ENCODE measurements around the gene ARHGAP12.

The ARHGAP12 gene

GRCh38 chr10:31820096-31820495 lies 108.5 kb downstream of the ARHGAP12 start:
- no peak overlapping the region for H2AFZ ChIP-seq (ENCODE audit: low read length)
- no peaks in the 10 kb centered on the region for H4K20me1 ChIP-seq (ENCODE audit: insufficient read depth, low read length, poor library complexity, severe bottlenecking)
- no peaks in the 10 kb centered on the region for H3K27me3 ChIP-seq (ENCODE audit: insufficient read depth, low read length, poor library complexity, severe bottlenecking)
- no peak overlapping the region for H3K4me2 ChIP-seq (ENCODE audit: low read depth, low read length, poor library complexity, severe bottlenecking)
- H3K9me2 ChIP-seq (replicated peaks; ENCODE audit: low read depth, low read length), result no peaks in the 10 kb centered on the region
- no peak overlapping the region for H3K9ac ChIP-seq (ENCODE audit: low read depth, low read length, poor library complexity, severe bottlenecking)
- no peak overlapping the region for H3K4me3 ChIP-seq (ENCODE audit: low read length, poor library complexity, severe bottlenecking)
- no peaks in the 10 kb centered on the region for H3K79me2 ChIP-seq (ENCODE audit: insufficient read depth, low read length)
- TF ChIP-seq CTCF (conservative IDR thresholded peaks at IDR 0.05; ENCODE audit: low read length), result 0 out of 2 replicates have a peak, but pooled peaks have one; percentile 9
- no peak for TF ChIP-seq EZH2phosphoT487 (IDR thresholded peaks at IDR 0.05; ENCODE audit: borderline replicate concordance)
- H3F3A ChIP-seq (ENCODE audit: low read depth), result no peaks in the 10 kb centered on the region
- peaks cover 7% of the 10 kb centered on the region; the same call in 1 of the 2 replicates for H3K36me3 ChIP-seq (ENCODE audit: insufficient read depth, low read length)
- no peaks in the 10 kb centered on the region for H3K9me3 ChIP-seq (ENCODE audit: insufficient read depth, low read depth, low read length)
- H3K4me1 ChIP-seq (ENCODE audit: insufficient read depth, low read length, poor library complexity, severe bottlenecking), result no peaks in the 10 kb centered on the region

GRCh38 chr10:31819391-31819820 lies 109.2 kb downstream of the ARHGAP12 start:
- Histone ChIP-seq H3K4me2 (ENCODE audit: low read depth, low read length, poor library complexity, severe bottlenecking) (no peak overlapping the region), H3K36me3 (ENCODE audit: insufficient read depth, low read length) (peaks cover 4% of the 10 kb centered on the region; the same call in 1 of the 2 replicates), H3F3A (ENCODE audit: low read depth) (no peaks in the 10 kb centered on the region), H3K9me3 (ENCODE audit: insufficient read depth, low read depth, low read length) (no peaks in the 10 kb centered on the region), H3K9ac (ENCODE audit: low read depth, low read length, poor library complexity, severe bottlenecking) (no peak overlapping the region), H3K4me1 (ENCODE audit: insufficient read depth, low read length, poor library complexity, severe bottlenecking) (no peaks in the 10 kb centered on the region), H3K79me2 (ENCODE audit: insufficient read depth, low read length) (no peaks in the 10 kb centered on the region), H4K20me1 (ENCODE audit: insufficient read depth, low read length, poor library complexity, severe bottlenecking) (no peaks in the 10 kb centered on the region), H2AFZ (ENCODE audit: low read length) (no peak overlapping the region), H3K9me2 (replicated peaks; ENCODE audit: low read depth, low read length) (no peaks in the 10 kb centered on the region), H3K4me3 (ENCODE audit: low read length, poor library complexity, severe bottlenecking) (no peak overlapping the region), H3K27me3 (ENCODE audit: insufficient read depth, low read length, poor library complexity, severe bottlenecking) (no peaks in the 10 kb centered on the region)
- TF ChIP-seq CTCF (conservative IDR thresholded peaks at IDR 0.05; ENCODE audit: low read length) (no peak), EZH2phosphoT487 (IDR thresholded peaks at IDR 0.05; ENCODE audit: borderline replicate concordance) (no peak)

DNA sequence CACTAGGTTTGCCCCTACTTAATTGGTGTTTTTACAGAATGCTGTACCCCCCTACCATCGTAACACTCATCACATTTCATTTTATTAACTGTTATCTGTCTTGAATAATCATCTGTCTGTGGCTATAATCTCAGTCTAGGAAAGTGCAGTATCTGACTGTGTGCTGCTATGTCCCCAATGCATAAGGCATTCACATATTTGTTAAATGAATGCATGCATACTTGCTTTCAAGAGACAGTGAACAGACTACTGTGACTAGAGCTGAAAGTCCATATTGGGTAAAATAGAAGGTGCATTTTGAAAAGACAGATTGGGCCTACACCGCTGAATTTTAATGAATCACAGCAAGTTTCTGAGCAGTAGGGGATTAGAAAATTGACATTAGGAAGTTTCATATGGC lies 112.3 kb downstream of the ARHGAP12 start:
- Histone ChIP-seq H3K4me2 (ENCODE audit: low read depth, low read length, poor library complexity, severe bottlenecking) (no peak overlapping the region), H3K9me3 (ENCODE audit: insufficient read depth, low read depth, low read length) (no peaks in the 10 kb centered on the region)
- TF ChIP-seq EZH2phosphoT487 (IDR thresholded peaks at IDR 0.05; ENCODE audit: borderline replicate concordance) (no peak), CTCF (conservative IDR thresholded peaks at IDR 0.05; ENCODE audit: low read length) (no peak)

More for the DNA sequence above, 112.3 kb downstream of the ARHGAP12 start:
- H3F3A ChIP-seq (ENCODE audit: low read depth), result no peaks in the 10 kb centered on the region
- no peak overlapping the region for H2AFZ ChIP-seq (ENCODE audit: low read length)
- no peak overlapping the region for H3K9ac ChIP-seq (ENCODE audit: low read depth, low read length, poor library complexity, severe bottlenecking)
- peaks cover 4% of the 10 kb centered on the region; the same call in 1 of the 2 replicates for H3K36me3 ChIP-seq (ENCODE audit: insufficient read depth, low read length)
- H3K79me2 ChIP-seq (ENCODE audit: insufficient read depth, low read length), result no peaks in the 10 kb centered on the region
- no peaks in the 10 kb centered on the region for H3K9me2 ChIP-seq (replicated peaks; ENCODE audit: low read depth, low read length)
- H4K20me1 ChIP-seq (ENCODE audit: insufficient read depth, low read length, poor library complexity, severe bottlenecking), result no peaks in the 10 kb centered on the region
- H3K4me1 ChIP-seq (ENCODE audit: insufficient read depth, low read length, poor library complexity, severe bottlenecking), result no peaks in the 10 kb centered on the region
- no peak overlapping the region for H3K4me3 ChIP-seq (ENCODE audit: low read length, poor library complexity, severe bottlenecking)
- no peaks in the 10 kb centered on the region for H3K27me3 ChIP-seq (ENCODE audit: insufficient read depth, low read length, poor library complexity, severe bottlenecking)

Measured in Loucy (cell line).